NOMO-1 treated with DMSO at 0.1 percent for 48 hours (cell line): ENCODE results near the gene NF2.

Experiments used
- DNase-seq: peaks from one replicate; lab custom pipeline; 2025; ENCODE audit not compliant: unreplicated experiment; lab: John Stamatoyannopoulos, UW

NF2 gene

DNA sequence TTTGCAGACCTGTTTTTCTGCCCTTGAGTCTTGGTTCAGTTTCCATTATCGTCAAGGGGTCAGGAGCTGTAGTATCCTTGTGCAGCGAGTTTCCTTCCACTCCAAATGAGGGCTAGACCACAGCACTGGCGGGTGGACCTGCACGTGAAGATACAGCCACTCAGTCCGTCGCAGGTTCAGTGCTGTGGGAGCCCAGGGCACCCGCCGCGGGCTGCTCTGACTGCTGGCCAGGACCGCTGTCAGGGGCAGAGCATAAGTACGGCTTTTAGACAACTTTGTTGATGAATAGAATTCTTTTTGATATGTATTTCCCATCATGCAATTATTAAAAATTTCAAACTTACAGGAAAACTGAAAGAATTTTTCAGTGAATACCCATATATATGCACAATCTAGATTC is 56.6 kb downstream of the NF2 start:
- no peak for DNase-seq

- DNase-seq, result no peak
These were observed 57.9 kb downstream of the NF2 start for GRCh38 chr22:29661336-29661735.

DNA sequence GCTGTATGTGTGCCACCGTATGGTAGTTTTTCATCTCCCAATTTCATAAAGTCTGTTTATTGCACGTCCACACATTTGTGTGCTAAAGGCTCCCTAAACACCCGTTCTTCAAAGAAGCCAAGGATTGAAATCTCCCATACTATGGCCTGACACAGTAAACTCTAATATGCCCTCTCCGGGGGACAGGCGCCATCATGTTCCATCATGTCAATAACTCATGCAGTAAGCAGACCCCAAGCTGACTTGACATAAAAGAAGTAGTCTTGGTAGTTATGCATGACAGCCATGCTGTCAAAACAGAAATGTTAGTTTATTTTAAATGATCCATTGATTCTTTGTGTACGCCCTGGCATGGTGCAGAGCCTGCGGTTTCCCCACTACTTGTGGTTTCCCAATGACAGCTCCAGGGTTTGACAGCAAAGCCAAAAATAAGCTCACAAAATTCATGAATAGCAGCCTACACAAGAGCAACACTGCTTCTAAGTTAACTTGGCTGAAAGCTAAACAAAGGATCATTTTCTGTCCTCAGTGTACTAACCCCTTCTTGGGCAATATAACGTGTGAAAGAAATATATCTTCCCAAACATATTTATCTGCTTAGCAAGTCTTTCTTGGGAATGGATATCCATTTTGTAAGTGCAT is 59.9 kb downstream of the NF2 start:
- DNase-seq, result peak; percentile 58

DNA sequence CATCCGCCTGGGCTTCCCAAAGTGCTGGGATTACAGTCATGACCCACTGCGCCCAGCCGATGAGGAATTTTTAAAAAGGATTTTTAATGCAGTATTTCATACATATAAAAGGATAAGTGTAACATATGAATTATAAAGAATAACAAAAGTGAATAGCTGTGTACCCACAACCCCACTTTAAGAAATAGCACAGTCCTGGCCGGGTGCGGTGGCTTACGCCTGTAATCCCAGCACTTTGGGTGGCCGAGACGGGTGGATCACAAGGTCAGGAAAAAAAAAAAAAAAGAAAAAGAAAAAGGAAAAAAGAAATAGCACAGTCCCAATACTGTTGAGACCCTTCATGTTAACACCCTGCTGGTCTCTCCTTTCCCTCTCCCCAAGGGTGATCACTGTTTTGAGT is 62.1 kb downstream of the NF2 start:
- no peak for DNase-seq

GRCh38 chr22:29668673-29669072 is 65.2 kb downstream of the NF2 start:
- DNase-seq, result no peak

DNA sequence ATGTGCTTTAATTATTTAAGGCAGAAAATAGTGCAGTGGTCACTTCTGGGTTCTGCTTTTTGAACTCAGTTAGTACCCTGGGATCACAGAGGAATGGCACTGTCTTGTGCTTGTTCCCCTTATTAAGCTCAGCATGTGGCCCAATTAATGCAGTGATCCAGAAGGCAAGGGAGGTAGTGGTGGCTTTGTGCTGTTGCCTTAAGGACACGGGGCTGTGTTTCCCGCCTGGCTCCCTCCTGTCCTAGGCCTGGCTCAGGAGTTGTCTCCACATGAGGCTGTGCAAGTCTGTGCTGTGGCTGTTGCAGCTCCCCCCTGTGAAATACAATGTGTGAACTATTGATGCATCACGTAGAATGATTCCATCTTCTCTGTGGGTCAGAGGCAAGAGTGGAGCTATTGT is 67.2 kb downstream of the NF2 start:
- peak; percentile 60 for DNase-seq

GRCh38 chr22:29673361-29674066 is 70.1 kb downstream of the NF2 start:
- DNase-seq, result no peak

- DNase-seq, result no peak
These were observed 70.7 kb downstream of the NF2 start for GRCh38 chr22:29674121-29674520.

DNA sequence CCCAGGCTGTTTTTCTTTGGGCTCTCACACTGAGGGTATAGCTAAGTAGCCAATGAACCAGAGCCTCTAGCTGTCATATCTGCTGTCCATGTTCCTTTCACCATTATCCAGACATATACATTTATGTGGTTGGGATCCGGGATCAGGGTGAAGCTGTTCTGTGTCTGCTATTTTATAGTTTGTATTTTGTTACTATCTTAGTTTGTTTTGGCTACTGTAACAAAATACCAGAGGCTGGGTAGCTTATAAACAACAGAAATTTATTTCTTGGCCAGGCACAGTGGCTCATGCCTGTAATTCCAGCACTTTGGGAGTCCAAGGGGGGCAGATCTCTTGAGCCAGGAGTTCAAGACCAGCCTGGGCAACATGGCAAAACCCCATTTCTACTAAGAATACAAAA is 75.9 kb downstream of the NF2 start:
- no peak for DNase-seq

- DNase-seq, result no peak
These were observed 80.1 kb downstream of the NF2 start for GRCh38 chr22:29683536-29683935.

- no peak for DNase-seq
These were observed 80.8 kb downstream of the NF2 start for GRCh38 chr22:29684244-29684643.

DNA sequence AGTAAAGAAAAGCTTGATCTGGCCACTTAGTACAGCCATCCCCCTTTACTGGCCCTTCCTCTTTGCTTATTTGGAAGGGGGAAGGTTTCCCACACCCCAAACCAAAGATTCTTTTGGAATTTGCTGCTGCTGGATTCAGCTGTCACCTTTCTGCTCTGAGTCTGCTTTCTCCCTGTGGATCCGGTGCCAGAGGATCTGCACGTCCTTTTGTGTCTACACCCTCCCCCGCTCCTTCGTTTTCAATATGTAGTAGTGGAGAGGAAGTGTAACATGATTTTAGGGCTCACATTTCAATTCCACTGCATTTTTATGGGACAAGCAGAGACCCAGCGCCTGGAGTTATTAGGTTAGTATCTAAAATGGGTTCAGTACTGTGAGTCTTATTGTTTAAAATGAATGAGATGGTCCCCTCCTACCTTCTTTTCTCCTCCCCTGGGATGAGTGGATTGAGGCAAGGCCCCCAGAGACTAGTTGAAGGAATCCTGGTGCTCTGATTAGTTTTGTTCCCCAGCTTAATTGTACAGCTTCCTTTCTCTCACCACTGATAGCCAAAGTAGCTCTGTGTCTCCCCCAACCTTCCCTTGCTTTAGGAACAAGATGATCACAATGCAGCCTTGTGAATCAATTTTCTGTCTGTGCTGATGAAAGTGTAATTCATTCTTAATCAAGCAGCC is 85.9 kb downstream of the NF2 start:
- DNase-seq, result no peak

GRCh38 chr22:29689880-29690213 is 86.4 kb downstream of the NF2 start:
- peak; percentile 14 for DNase-seq

DNA sequence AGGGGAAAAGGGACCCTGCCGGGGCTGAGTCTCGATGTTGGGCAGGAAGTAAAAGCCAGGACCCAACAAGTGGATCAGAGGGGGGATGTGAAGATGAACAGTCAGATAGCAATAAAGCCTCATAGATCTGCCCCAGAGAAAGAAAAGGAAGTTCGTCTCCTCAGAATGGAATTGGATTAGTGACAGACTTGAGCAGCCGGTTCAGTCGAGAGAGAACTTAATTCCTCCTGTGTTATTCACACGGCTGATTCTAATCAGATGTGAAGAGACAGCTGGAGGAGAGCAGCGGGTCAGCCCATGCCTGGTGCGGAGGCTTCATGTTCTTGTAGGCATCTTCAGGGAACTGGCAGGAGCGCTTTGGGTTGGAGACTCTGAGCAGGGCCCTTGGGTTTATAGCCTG is 87.0 kb downstream of the NF2 start:
- no peak for DNase-seq

DNA sequence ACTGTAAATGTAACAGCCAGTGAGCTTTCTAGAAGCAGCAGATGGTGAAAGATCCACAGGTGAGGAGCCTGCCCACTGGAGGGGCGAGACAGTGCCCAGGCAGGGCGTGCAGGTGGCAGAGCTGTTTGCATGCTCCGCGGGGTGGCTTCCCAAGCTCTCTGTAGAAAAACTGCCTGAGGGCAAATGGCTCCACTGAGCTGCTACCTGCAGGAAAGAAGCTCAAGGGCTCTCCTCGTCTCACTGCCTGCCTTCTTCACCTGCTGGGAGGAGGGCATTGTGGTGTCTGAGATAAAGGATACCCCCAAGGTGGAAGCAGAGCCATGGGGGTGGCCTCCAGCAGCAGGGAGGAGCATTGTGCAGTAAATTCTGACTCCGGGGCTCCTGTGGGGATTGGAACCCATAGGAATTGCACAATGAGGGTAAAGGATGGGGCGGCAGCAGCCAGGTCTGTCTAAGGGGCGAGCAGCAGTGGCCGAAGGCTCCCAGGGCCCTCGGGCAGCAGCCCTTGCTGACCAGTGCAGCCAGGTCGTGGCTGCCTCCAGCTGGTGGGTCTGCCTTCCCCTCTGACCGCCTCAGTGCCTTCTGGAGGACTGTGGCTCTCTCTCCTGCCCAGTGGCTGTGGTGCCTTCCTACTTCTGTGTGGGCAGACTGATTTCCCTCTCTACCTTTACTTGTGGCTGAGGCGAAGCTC is 88.3 kb downstream of the NF2 start:
- DNase-seq, result no peak

GRCh38 chr22:29692327-29692640 is 88.9 kb downstream of the NF2 start:
- DNase-seq, result no peak

DNA sequence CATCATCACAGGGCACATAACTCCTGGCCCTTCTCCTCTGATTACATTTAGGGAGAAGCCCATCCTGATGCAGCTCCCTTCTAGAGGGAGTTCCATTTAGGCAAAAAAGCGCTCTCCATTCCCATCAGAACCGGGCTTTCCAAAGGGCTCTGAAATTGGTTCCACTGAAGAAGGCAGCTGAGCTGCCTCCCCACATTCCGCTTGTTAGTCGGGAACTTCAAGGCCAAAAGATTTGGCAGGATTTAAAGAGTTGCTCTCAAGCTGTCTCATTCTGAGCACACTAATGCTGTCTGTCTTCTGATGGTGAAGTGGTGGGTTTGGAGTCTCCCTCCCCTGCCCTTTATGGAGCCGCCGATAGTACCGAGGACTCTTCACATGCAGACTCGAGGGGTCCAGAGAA is 89.7 kb downstream of the NF2 start:
- DNase-seq, result no peak

GRCh38 chr22:29693671-29694070 is 90.2 kb downstream of the NF2 start:
- no peak for DNase-seq

DNA sequence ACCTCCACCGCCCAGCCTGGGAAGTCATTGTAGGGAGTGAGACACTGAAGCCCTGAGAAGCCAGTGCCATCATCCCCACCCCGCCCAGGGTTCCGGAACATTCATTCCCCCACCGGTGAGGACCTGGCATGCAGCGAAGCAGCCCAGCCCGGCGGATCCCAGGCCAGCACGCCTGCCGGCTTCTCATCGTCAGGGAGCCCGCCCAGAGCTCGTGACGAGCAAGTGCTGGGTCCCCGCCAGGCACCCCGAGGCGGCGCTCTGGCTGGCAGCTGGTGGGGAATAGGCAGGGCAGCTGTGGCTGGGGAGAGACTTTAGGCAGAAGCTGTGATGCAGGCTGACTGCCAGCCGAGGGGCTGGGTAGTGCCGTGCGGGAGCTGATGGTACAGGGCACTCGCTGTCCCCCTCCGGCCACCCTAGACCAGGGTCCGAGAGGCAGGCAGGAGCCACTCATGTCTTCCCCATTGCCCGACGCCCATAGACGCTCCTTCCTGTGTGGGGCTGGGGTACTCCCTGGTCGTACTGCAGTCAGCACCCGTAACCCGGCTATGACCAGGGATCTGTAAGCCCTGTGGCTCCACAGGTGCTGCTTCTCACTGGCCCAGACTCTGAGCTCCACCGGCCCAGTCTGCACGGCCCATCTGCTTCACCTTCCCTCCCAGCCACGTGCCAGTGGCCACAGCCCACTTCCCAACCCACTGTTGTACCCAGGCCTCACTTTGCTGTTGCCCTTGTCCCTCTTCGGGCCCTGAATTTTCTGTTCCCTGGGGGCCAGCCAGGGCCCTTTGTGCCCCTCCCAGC is 91.9 kb downstream of the NF2 start:
- DNase-seq, result no peak

GRCh38 chr22:29697853-29698598 is 94.6 kb downstream of the NF2 start:
- no peak for DNase-seq
